ENCODE results near the gene FAM171A1.

The FAM171A1 gene

GRCh38 chr10:15201589-15202300 is 169.3 kb downstream of the FAM171A1 start:
- Histone ChIP-seq H3K4me3 (ENCODE audit: low read depth, low read length) (no peak overlapping the region), H3K36me3 (ENCODE audit: control insufficient read depth, insufficient read depth, low read length) (no peaks in the 10 kb centered on the region), H3K27me3 (ENCODE audit: control insufficient read depth, insufficient read depth, low read length) (no peaks in the 10 kb centered on the region), H3K79me2 (no peaks in the 10 kb centered on the region), H3K9ac (no peak overlapping the region), H3K9me3 (ENCODE audit: control insufficient read depth, low read length) (no peaks in the 10 kb centered on the region), H3K27ac (no peak overlapping the region), H3K4me1 (peaks cover 2% of the 10 kb centered on the region), H2AFZ (no peak overlapping the region), H3K4me2 (ENCODE audit: low read length) (no peak overlapping the region)
- TF ChIP-seq CTCF (IDR thresholded peaks at IDR 0.05), result no peak

DNA sequence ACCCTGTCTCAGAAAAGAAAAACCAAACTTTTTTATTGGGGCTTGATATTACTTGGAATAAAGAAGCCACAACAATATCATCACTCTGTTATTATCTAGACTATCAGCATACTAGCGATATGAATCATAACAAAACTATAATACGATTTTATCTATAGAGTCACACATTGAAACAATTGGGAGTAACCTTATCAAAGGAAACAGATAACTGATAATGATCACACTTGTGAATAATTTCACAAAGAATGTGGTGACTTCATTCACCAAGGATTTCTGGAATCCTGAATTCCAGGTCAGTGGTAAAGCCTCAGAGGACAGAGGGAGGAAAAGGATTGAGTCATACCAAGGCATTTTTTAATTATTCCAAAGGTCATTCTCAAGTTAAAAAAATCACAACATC is 170.5 kb downstream of the FAM171A1 start:
- H3K9me3 ChIP-seq (ENCODE audit: control insufficient read depth, low read length), result no peaks in the 10 kb centered on the region
- no peak overlapping the region for H3K9ac ChIP-seq
- TF ChIP-seq CTCF (IDR thresholded peaks at IDR 0.05), result no peak
- peaks cover 2% of the 10 kb centered on the region for H3K4me1 ChIP-seq
- no peaks in the 10 kb centered on the region for H3K36me3 ChIP-seq (ENCODE audit: control insufficient read depth, insufficient read depth, low read length)
- no peak overlapping the region for H3K4me2 ChIP-seq (ENCODE audit: low read length)
- no peak overlapping the region for H3K27ac ChIP-seq
- H3K27me3 ChIP-seq (ENCODE audit: control insufficient read depth, insufficient read depth, low read length), result no peaks in the 10 kb centered on the region
- no peak overlapping the region for H2AFZ ChIP-seq
- H3K4me3 ChIP-seq (ENCODE audit: low read depth, low read length), result no peak overlapping the region
- H3K79me2 ChIP-seq, result no peaks in the 10 kb centered on the region

- no peaks in the 10 kb centered on the region for H3K9me3 ChIP-seq (ENCODE audit: control insufficient read depth, low read length)
- no peaks in the 10 kb centered on the region for H3K36me3 ChIP-seq (ENCODE audit: control insufficient read depth, insufficient read depth, low read length)
- no peaks in the 10 kb centered on the region for H3K27me3 ChIP-seq (ENCODE audit: control insufficient read depth, insufficient read depth, low read length)
- no peak for TF ChIP-seq CTCF (IDR thresholded peaks at IDR 0.05)
- no peak overlapping the region for H3K27ac ChIP-seq
- H2AFZ ChIP-seq, result no peak overlapping the region
- H3K4me2 ChIP-seq (ENCODE audit: low read length), result no peak overlapping the region
- H3K4me1 ChIP-seq, result peaks cover 2% of the 10 kb centered on the region
- no peak overlapping the region for H3K9ac ChIP-seq
- H3K79me2 ChIP-seq, result no peaks in the 10 kb centered on the region
- H3K4me3 ChIP-seq (ENCODE audit: low read depth, low read length), result no peak overlapping the region
Observed at GRCh38 chr10:15197911-15198310, 173.2 kb downstream of the FAM171A1 start.

GRCh38 chr10:15197276-15197675 is 173.8 kb downstream of the FAM171A1 start:
- H3K27me3 ChIP-seq (ENCODE audit: control insufficient read depth, insufficient read depth, low read length), result no peaks in the 10 kb centered on the region
- no peaks in the 10 kb centered on the region for H3K79me2 ChIP-seq
- H3K27ac ChIP-seq, result no peak overlapping the region
- no peak for TF ChIP-seq CTCF (IDR thresholded peaks at IDR 0.05)
- H3K4me1 ChIP-seq, result peaks cover 2% of the 10 kb centered on the region
- H2AFZ ChIP-seq, result no peak overlapping the region
- H3K9me3 ChIP-seq (ENCODE audit: control insufficient read depth, low read length), result no peaks in the 10 kb centered on the region
- H3K4me3 ChIP-seq (ENCODE audit: low read depth, low read length), result no peak overlapping the region
- H3K9ac ChIP-seq, result no peak overlapping the region
- no peak overlapping the region for H3K4me2 ChIP-seq (ENCODE audit: low read length)
- no peaks in the 10 kb centered on the region for H3K36me3 ChIP-seq (ENCODE audit: control insufficient read depth, insufficient read depth, low read length)

Measured in parathyroid adenoma (tissue), 2 donors.